ENCODE data around the gene CNTNAP2.

The CNTNAP2 gene

GRCh38 chr7:148368562-148368961 is 2252.0 kb downstream of the CNTNAP2 start:
- no peaks in the 10 kb centered on the region for H3K4me1 ChIP-seq (ENCODE audit: control insufficient read depth, insufficient read depth, low read length, unreplicated experiment)
- H3K27me3 ChIP-seq (ENCODE audit: insufficient read depth, low read length) = no peaks in the 10 kb centered on the region
- H3K4me3 ChIP-seq (ENCODE audit: low read depth, low read length) = no peak overlapping the region
- H3K36me3 ChIP-seq (ENCODE audit: insufficient read depth, low read length) = no peaks in the 10 kb centered on the region
- H3K79me2 ChIP-seq (ENCODE audit: control insufficient read depth, insufficient read depth, low read length, unreplicated experiment) = no peaks in the 10 kb centered on the region
- no peak overlapping the region for H3K27ac ChIP-seq (ENCODE audit: low read depth, low read length)
- no peak overlapping the region for H2AFZ ChIP-seq (ENCODE audit: low read length, unreplicated experiment)

- Histone ChIP-seq H3K4me1 (ENCODE audit: control insufficient read depth, insufficient read depth, low read length, unreplicated experiment) (no peaks in the 10 kb centered on the region), H3K36me3 (ENCODE audit: insufficient read depth, low read length) (no peaks in the 10 kb centered on the region), H3K27me3 (ENCODE audit: insufficient read depth, low read length) (no peaks in the 10 kb centered on the region), H3K27ac (ENCODE audit: low read depth, low read length) (no peak overlapping the region), H3K79me2 (ENCODE audit: control insufficient read depth, insufficient read depth, low read length, unreplicated experiment) (no peaks in the 10 kb centered on the region), H3K4me3 (ENCODE audit: low read depth, low read length) (no peak overlapping the region), H2AFZ (ENCODE audit: low read length, unreplicated experiment) (no peak overlapping the region)
Measured at GRCh38 chr7:148371280-148371937, 2254.8 kb downstream of the CNTNAP2 start.

- no peaks in the 10 kb centered on the region for H3K27me3 ChIP-seq (ENCODE audit: insufficient read depth, low read length)
- H3K36me3 ChIP-seq (ENCODE audit: insufficient read depth, low read length) = no peaks in the 10 kb centered on the region
- no peak overlapping the region for H3K4me3 ChIP-seq (ENCODE audit: low read depth, low read length)
- H3K79me2 ChIP-seq (ENCODE audit: control insufficient read depth, insufficient read depth, low read length, unreplicated experiment) = no peaks in the 10 kb centered on the region
- no peak overlapping the region for H3K27ac ChIP-seq (ENCODE audit: low read depth, low read length)
- no peaks in the 10 kb centered on the region for H3K4me1 ChIP-seq (ENCODE audit: control insufficient read depth, insufficient read depth, low read length, unreplicated experiment)
- no peak overlapping the region for H2AFZ ChIP-seq (ENCODE audit: low read length, unreplicated experiment)
Measured at GRCh38 chr7:148374396-148375259, 2258.0 kb downstream of the CNTNAP2 start.

- Histone ChIP-seq H3K27me3 (ENCODE audit: insufficient read depth, low read length) (no peaks in the 10 kb centered on the region), H3K4me3 (ENCODE audit: low read depth, low read length) (no peak overlapping the region), H3K36me3 (ENCODE audit: insufficient read depth, low read length) (no peaks in the 10 kb centered on the region), H3K79me2 (ENCODE audit: control insufficient read depth, insufficient read depth, low read length, unreplicated experiment) (no peaks in the 10 kb centered on the region), H3K4me1 (ENCODE audit: control insufficient read depth, insufficient read depth, low read length, unreplicated experiment) (no peaks in the 10 kb centered on the region), H3K27ac (ENCODE audit: low read depth, low read length) (no peak overlapping the region), H2AFZ (ENCODE audit: low read length, unreplicated experiment) (no peak overlapping the region)
Measured at GRCh38 chr7:148379677-148380076, 2263.1 kb downstream of the CNTNAP2 start.

- H3K4me1 ChIP-seq (ENCODE audit: control insufficient read depth, insufficient read depth, low read length, unreplicated experiment) = no peaks in the 10 kb centered on the region
Measured at GRCh38 chr7:148380596-148381419, 2264.2 kb downstream of the CNTNAP2 start.

GRCh38 chr7:148382596-148382995 is 2266.0 kb downstream of the CNTNAP2 start:
- H3K4me1 ChIP-seq (ENCODE audit: control insufficient read depth, insufficient read depth, low read length, unreplicated experiment) = no peaks in the 10 kb centered on the region
- no peak overlapping the region for H3K27ac ChIP-seq (ENCODE audit: low read depth, low read length)
- H3K79me2 ChIP-seq (ENCODE audit: control insufficient read depth, insufficient read depth, low read length, unreplicated experiment) = no peaks in the 10 kb centered on the region
- no peaks in the 10 kb centered on the region for H3K27me3 ChIP-seq (ENCODE audit: insufficient read depth, low read length)
- no peak overlapping the region for H2AFZ ChIP-seq (ENCODE audit: low read length, unreplicated experiment)
- H3K4me3 ChIP-seq (ENCODE audit: low read depth, low read length) = no peak overlapping the region
- no peaks in the 10 kb centered on the region for H3K36me3 ChIP-seq (ENCODE audit: insufficient read depth, low read length)

More at GRCh38 chr7:148380596-148381419, 2264.2 kb downstream of the CNTNAP2 start:
- Histone ChIP-seq H3K4me3 (ENCODE audit: low read depth, low read length) (no peak overlapping the region), H3K27ac (ENCODE audit: low read depth, low read length) (no peak overlapping the region), H2AFZ (ENCODE audit: low read length, unreplicated experiment) (no peak overlapping the region), H3K36me3 (ENCODE audit: insufficient read depth, low read length) (no peaks in the 10 kb centered on the region), H3K27me3 (ENCODE audit: insufficient read depth, low read length) (no peaks in the 10 kb centered on the region), H3K79me2 (ENCODE audit: control insufficient read depth, insufficient read depth, low read length, unreplicated experiment) (no peaks in the 10 kb centered on the region)

GRCh38 chr7:148383651-148384050 is 2267.1 kb downstream of the CNTNAP2 start:
- H3K27ac ChIP-seq (ENCODE audit: low read depth, low read length) = no peak overlapping the region
- no peaks in the 10 kb centered on the region for H3K27me3 ChIP-seq (ENCODE audit: insufficient read depth, low read length)
- H3K4me3 ChIP-seq (ENCODE audit: low read depth, low read length) = no peak overlapping the region
- H2AFZ ChIP-seq (ENCODE audit: low read length, unreplicated experiment) = no peak overlapping the region
- no peaks in the 10 kb centered on the region for H3K79me2 ChIP-seq (ENCODE audit: control insufficient read depth, insufficient read depth, low read length, unreplicated experiment)
- no peaks in the 10 kb centered on the region for H3K36me3 ChIP-seq (ENCODE audit: insufficient read depth, low read length)
- no peaks in the 10 kb centered on the region for H3K4me1 ChIP-seq (ENCODE audit: control insufficient read depth, insufficient read depth, low read length, unreplicated experiment)

- no peaks in the 10 kb centered on the region for H3K27me3 ChIP-seq (ENCODE audit: insufficient read depth, low read length)
- no peaks in the 10 kb centered on the region for H3K4me1 ChIP-seq (ENCODE audit: control insufficient read depth, insufficient read depth, low read length, unreplicated experiment)
- H3K27ac ChIP-seq (ENCODE audit: low read depth, low read length) = no peak overlapping the region
- H3K36me3 ChIP-seq (ENCODE audit: insufficient read depth, low read length) = no peaks in the 10 kb centered on the region
- no peaks in the 10 kb centered on the region for H3K79me2 ChIP-seq (ENCODE audit: control insufficient read depth, insufficient read depth, low read length, unreplicated experiment)
- no peak overlapping the region for H2AFZ ChIP-seq (ENCODE audit: low read length, unreplicated experiment)
- H3K4me3 ChIP-seq (ENCODE audit: low read depth, low read length) = no peak overlapping the region
Measured at GRCh38 chr7:148385009-148385682, 2268.5 kb downstream of the CNTNAP2 start.

- Histone ChIP-seq H3K27ac (ENCODE audit: low read depth, low read length) (no peak overlapping the region), H3K79me2 (ENCODE audit: control insufficient read depth, insufficient read depth, low read length, unreplicated experiment) (no peaks in the 10 kb centered on the region)
Measured at GRCh38 chr7:148390381-148390780, 2273.8 kb downstream of the CNTNAP2 start.

GRCh38 chr7:148391591-148391990 is 2275.0 kb downstream of the CNTNAP2 start:
- H3K27ac ChIP-seq (ENCODE audit: low read depth, low read length) = no peak overlapping the region
- no peaks in the 10 kb centered on the region for H3K79me2 ChIP-seq (ENCODE audit: control insufficient read depth, insufficient read depth, low read length, unreplicated experiment)
- H3K4me3 ChIP-seq (ENCODE audit: low read depth, low read length) = no peak overlapping the region
- no peak overlapping the region for H2AFZ ChIP-seq (ENCODE audit: low read length, unreplicated experiment)
- peaks cover 4% of the 10 kb centered on the region; the same call in 1 of the 2 replicates for H3K27me3 ChIP-seq (ENCODE audit: insufficient read depth, low read length)
- H3K4me1 ChIP-seq (ENCODE audit: control insufficient read depth, insufficient read depth, low read length, unreplicated experiment) = no peaks in the 10 kb centered on the region
- no peaks in the 10 kb centered on the region for H3K36me3 ChIP-seq (ENCODE audit: insufficient read depth, low read length)

More at GRCh38 chr7:148390381-148390780, 2273.8 kb downstream of the CNTNAP2 start:
- H3K36me3 ChIP-seq (ENCODE audit: insufficient read depth, low read length) = no peaks in the 10 kb centered on the region
- no peak overlapping the region for H2AFZ ChIP-seq (ENCODE audit: low read length, unreplicated experiment)
- H3K27me3 ChIP-seq (ENCODE audit: insufficient read depth, low read length) = peaks cover 4% of the 10 kb centered on the region; the same call in 1 of the 2 replicates
- no peaks in the 10 kb centered on the region for H3K4me1 ChIP-seq (ENCODE audit: control insufficient read depth, insufficient read depth, low read length, unreplicated experiment)
- H3K4me3 ChIP-seq (ENCODE audit: low read depth, low read length) = no peak overlapping the region
